ENCODE measurements around the gene BMERB1.

Gene BMERB1

DNA sequence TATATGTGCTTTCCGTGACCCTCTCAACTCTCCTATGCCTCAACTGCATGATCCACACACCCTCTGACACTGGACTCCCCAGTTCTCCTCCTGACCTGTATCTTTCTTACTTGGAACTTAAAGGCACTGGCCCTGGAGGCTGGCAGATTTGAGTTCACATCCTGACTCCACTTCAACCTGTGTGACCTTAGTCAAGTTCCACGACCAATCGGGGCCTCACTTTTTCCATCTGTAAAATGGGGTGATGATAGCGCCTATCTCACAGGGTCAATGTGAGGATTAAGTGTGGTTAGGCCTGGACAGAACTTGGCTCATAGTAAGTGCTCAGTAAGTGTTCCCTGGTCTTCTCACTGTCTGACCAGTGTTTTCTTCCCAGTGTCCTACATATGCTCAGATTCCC is 183.5 kb downstream of the BMERB1 start:
- TF ChIP-seq, protein P1, sequence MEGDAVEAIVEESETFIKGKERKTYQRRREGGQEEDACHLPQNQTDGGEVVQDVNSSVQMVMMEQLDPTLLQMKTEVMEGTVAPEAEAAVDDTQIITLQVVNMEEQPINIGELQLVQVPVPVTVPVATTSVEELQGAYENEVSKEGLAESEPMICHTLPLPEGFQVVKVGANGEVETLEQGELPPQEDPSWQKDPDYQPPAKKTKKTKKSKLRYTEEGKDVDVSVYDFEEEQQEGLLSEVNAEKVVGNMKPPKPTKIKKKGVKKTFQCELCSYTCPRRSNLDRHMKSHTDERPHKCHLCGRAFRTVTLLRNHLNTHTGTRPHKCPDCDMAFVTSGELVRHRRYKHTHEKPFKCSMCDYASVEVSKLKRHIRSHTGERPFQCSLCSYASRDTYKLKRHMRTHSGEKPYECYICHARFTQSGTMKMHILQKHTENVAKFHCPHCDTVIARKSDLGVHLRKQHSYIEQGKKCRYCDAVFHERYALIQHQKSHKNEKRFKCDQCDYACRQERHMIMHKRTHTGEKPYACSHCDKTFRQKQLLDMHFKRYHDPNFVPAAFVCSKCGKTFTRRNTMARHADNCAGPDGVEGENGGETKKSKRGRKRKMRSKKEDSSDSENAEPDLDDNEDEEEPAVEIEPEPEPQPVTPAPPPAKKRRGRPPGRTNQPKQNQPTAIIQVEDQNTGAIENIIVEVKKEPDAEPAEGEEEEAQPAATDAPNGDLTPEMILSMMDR (IDR thresholded peaks at IDR 0.05; ENCODE audit: low read depth, low read length), result no peak
- no peak overlapping the region for H3K4me3 ChIP-seq (ENCODE audit: low read depth, low read length)

DNA sequence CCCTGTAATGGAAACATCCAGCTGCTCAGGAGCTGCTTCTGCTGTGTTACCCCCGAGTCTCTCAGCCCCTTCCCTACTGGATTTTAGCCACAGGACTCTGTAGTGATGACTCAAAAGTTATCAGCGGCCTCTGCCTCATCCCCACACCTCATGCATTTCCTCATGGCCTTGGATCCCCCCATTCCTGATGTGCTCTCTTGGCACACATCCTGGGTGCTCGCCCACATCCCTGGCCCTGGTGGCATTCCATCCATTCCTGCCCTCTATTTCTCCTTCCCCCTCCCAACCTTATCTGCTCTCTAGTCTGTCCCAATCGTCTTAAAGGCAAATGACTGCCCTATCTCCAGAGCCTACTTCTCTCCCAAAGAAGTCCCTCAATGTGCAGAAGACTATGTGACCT is 184.0 kb downstream of the BMERB1 start:
- TF ChIP-seq, protein P1 (IDR thresholded peaks at IDR 0.05; ENCODE audit: low read depth, low read length), result no peak
- no peak overlapping the region for H3K4me3 ChIP-seq (ENCODE audit: low read depth, low read length)

DNA sequence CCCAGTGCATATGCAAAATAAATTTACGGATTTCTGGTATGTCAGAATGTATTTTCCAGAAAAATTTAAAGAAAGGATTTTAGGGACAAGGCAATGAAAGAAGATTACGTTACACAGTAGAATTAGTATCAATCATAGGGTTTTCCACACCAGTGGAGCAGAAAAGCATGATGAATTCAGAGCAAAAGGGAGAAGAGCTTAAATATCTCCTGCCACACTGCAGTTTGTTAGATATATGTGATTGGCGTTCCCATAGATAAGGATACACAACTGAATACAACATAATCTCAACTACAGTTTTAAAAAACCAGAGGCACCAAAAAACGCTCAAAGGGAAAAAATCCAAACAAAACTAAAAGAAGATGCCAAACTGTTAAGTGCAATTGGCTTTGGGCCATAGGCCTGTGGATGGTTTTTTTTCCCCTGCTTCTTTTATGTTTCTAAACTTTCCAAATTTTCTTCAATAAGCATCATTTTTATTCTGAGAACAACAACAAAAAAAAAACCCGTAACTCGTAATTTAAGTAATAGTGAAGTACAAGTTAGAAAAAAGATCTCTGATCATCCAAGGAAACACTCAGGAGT is 186.3 kb downstream of the BMERB1 start:
- TF ChIP-seq, protein P1 (IDR thresholded peaks at IDR 0.05; ENCODE audit: low read depth, low read length), result no peak
- H3K4me3 ChIP-seq (ENCODE audit: low read depth, low read length), result no peak overlapping the region

DNA sequence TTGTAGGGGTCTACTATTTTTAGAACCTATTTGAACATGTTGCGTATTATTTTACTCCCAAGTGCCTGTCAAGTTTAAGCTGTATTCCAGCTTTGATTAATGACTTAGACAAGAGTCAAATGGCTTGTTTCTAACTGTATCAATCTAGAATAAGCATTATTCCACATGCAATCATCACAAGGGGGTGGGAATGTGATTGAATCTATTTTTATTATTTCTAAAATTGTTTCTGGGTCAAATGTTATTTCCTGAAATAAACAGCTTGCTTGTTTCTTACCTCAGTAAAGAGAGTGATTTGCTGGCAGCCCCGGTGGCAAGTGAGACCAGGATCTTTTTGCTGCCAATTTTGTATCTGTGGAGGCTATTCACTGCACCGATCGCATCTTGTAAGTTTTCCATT is 187.1 kb downstream of the BMERB1 start:
- H3K4me3 ChIP-seq (ENCODE audit: low read depth, low read length), result no peak overlapping the region
- TF ChIP-seq, protein P1 (IDR thresholded peaks at IDR 0.05; ENCODE audit: low read depth, low read length), result no peak

DNA sequence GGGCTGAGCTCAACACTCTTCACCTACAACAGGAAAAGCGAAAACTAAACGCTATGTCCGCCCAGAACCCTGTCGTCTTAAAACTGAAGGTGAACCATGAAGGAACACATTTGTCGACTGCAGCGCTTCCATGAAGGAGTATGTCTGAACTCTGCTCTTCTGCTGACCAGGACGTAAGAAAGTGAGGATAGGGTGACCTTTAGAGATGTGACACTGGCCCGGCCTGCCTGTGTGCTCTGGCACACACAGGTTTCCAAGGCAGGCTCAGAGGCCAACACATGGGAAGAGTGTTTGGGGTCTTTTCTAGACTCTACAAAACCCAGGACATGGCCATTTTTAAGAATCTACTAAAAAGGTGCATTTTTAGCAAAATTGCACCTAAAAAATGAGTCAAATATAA is 187.5 kb downstream of the BMERB1 start:
- no peak overlapping the region for H3K4me3 ChIP-seq (ENCODE audit: low read depth, low read length)
- TF ChIP-seq, protein P1 (IDR thresholded peaks at IDR 0.05; ENCODE audit: low read depth, low read length), result no peak

DNA sequence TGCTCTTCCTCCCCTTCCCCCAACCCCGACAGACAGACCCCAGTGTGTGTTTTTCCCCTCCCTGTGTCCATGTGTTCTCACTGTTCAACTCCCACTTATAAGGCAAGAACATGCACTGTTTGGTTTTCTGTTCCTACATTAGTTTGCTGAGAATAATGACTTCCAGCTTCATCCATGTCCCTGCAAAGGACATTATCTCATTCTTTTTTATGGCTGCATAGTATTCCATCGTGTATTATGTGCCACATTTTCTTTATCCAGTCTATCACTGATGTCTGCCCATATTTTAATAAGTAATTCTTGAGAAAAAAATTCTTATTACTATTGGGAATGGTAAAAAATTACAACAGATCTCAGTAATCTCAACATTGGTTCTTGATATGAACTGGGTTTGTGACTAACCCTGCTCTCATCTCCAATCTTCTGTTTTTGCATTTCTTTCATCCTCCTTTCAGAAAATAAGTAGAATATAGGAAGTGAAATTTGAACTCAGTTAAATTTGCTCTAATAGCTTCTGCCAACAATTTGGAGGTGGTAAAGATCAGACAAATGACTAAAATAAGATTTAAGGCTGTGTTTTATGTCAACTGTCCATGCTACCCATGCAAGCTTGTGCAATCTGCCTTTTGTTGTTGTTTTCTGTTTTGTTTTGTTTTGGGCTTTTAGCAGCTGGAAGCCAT is 197.5 kb downstream of the BMERB1 start:
- TF ChIP-seq, protein P1 (IDR thresholded peaks at IDR 0.05; ENCODE audit: low read depth, low read length), result no peak
- H3K4me3 ChIP-seq (ENCODE audit: low read depth, low read length), result no peak overlapping the region

DNA sequence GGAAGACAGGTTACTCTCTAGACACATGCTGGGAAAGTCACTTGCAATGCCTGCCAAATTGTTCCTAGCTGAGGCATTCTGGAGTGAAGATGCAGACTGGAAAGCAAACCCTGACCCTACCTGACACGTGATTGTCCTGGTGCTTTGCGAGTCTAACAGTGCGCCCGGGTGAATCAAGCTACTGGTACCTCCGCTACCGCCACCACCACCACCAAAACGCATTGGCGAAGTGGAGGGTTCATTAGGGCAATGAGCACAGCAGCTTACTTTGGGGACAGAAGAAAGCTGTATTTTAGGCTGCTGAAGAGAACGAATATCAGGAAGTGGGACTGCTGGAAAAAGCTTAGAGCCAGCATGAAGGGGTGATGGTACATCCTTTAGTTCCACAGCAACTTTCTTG is 201.5 kb downstream of the BMERB1 start:
- TF ChIP-seq, protein P1 (IDR thresholded peaks at IDR 0.05; ENCODE audit: low read depth, low read length), result no peak
- H3K4me3 ChIP-seq (ENCODE audit: low read depth, low read length), result no peak overlapping the region
